Natural killer cell (primary cell): Measurements from ENCODE around the gene ARAP1. TPM values are rescaled to one million over a fixed set of nuclear protein-coding genes. Genes with fewer than 3 reads are reported as not detected.

Experiments
- ATAC-seq, 3 donors: fragments of 150-1000 bp in 2 of 3; fragments of 200-7000 bp in 1 of 3; cut with Tn5 transposase; 1 replicate in 1 of 3; 2 replicates in 2 of 3; pipeline ENCODE4 v1.10.0; 2021; ENCODE audit warnings: mild to moderate bottlenecking in 2 of 3, moderate library complexity in 2 of 3
- DNase-seq, 2 donors: peaks; one replicate each; pipeline versions ENCODE4 v3.0.0 to v3.0.0-alpha.2; 2013 to 2021; ENCODE audit warnings: mixed read lengths in 1 of 2
- H3K27ac ChIP-seq: one replicate; pipeline ENCODE4 v1.5.1; 2013; ENCODE audit warnings: mild to moderate bottlenecking, low read length
- H3K27me3 ChIP-seq: one replicate; pipeline ENCODE4 v1.6.1; 2013; ENCODE audit warnings: low read length; ENCODE audit not compliant: control insufficient read depth, insufficient read depth
- H3K36me3 ChIP-seq: one replicate; pipeline ENCODE4 v1.6.1; 2013; ENCODE audit warnings: low read length; ENCODE audit not compliant: control insufficient read depth, insufficient read depth
- H3K4me1 ChIP-seq: one replicate; pipeline ENCODE4 v1.6.1; 2013; ENCODE audit warnings: low read length; ENCODE audit not compliant: control insufficient read depth, insufficient read depth
- H3K4me3 ChIP-seq: one replicate; pipeline ENCODE4 v1.5.1; 2013; ENCODE audit warnings: low read length
- H3K9me3 ChIP-seq: one replicate; pipeline ENCODE4 v1.6.1; 2013; ENCODE audit warnings: low read length; ENCODE audit not compliant: control insufficient read depth, insufficient read depth
- H3K27ac Mint-ChIP-seq, 2 donors: one replicate each; pipeline ENCODE4 v1.8.0; 2022; ENCODE audit warnings: mild to moderate bottlenecking in 2 of 2, mixed read lengths in 2 of 2, moderate library complexity in 1 of 2
- H3K27me3 Mint-ChIP-seq, 2 donors: one replicate each; pipeline ENCODE4 v1.8.0; 2022; ENCODE audit warnings: low read depth in 2 of 2, mixed read lengths in 2 of 2
- H3K36me3 Mint-ChIP-seq: one replicate; pipeline ENCODE4 v1.8.0; 2022; ENCODE audit warnings: mixed read lengths
- H3K4me1 Mint-ChIP-seq, 2 donors: one replicate each; pipeline ENCODE4 v1.8.0; 2022; ENCODE audit warnings: mixed read lengths in 2 of 2
- H3K4me3 Mint-ChIP-seq: one replicate; pipeline ENCODE4 v1.8.0; 2022; ENCODE audit warnings: mild to moderate bottlenecking, moderate library complexity, mixed read lengths
- H3K9me3 Mint-ChIP-seq, 2 donors: one replicate each; pipeline ENCODE4 v1.8.0; 2022; ENCODE audit warnings: mixed read lengths in 2 of 2
- WGBS: methylation state at CpG from one replicate; pipeline ENCODE4 v1.1.7; 2013; ENCODE audit warnings: missing lambda C conversion rate; ENCODE audit not compliant: insufficient coverage; 5-methylcytosine and 5-hydroxymethylcytosine counted together
- intact Hi-C: fragments of 100-400 bp; cut with micrococcal nuclease; formaldehyde crosslinking; loops from one replicate; pipeline ENCODE4 v1.14.2; 2022
- total RNA-seq, 4 donors: library from RNA; stranded (reverse); fragments of 120-200 nt in 1 of 4; gene quantifications; one replicate each; pipeline versions ENCODE4 v1.2.3 to v1.2.4, GENCODE V29; 2013 to 2022
- TF ChIP-seq, protein P1 (sequence below): fragments of 200-600 bp; IDR thresholded peaks from one replicate; pipeline ENCODE4 v1.8.0; 2022; ENCODE audit warnings: antibody characterized with exemption

ARAP1 gene
- total RNA-seq, 3 donors from 2014 or later (not counting 1 experiment from before 2014, with no cell fraction given) = 293 to 327 (median 296) TPM

DNA sequence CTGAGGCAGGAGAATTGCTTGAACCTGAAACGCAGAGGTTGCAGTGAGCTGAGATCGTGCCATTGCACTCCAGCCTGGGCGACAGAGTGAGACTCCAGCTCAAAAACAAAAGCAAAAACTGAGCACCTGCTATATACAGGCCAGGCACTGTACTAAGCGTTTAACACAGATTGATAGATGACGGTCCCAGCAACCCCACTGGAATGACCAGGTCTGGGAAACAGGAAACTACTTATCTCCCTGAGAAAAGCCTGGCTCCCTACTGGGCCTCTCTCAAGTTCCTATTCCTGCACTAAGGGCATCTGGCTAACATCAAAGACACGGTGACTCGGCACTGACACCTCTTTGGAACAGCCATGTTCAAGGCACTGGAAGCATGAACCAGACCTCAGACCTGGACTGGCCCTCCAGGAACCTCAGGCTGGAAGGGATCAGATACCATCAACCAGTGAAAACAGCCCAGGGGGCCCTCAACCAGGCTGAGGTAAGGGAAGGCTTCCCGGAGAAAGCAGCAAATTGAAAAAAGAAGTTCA, 16.6 kb downstream of the ARAP1 start:
- TF ChIP-seq, protein P1, sequence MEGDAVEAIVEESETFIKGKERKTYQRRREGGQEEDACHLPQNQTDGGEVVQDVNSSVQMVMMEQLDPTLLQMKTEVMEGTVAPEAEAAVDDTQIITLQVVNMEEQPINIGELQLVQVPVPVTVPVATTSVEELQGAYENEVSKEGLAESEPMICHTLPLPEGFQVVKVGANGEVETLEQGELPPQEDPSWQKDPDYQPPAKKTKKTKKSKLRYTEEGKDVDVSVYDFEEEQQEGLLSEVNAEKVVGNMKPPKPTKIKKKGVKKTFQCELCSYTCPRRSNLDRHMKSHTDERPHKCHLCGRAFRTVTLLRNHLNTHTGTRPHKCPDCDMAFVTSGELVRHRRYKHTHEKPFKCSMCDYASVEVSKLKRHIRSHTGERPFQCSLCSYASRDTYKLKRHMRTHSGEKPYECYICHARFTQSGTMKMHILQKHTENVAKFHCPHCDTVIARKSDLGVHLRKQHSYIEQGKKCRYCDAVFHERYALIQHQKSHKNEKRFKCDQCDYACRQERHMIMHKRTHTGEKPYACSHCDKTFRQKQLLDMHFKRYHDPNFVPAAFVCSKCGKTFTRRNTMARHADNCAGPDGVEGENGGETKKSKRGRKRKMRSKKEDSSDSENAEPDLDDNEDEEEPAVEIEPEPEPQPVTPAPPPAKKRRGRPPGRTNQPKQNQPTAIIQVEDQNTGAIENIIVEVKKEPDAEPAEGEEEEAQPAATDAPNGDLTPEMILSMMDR = no peak
- no peaks in the 10 kb centered on the region for H3K27me3 Mint-ChIP-seq
- no peaks in the 10 kb centered on the region for H3K9me3 Mint-ChIP-seq
- peaks cover 22% of the 10 kb centered on the region for H3K36me3 ChIP-seq
- WGBS = 80% methylated on average over 8 of the region's 8 CpGs
- H3K4me3 ChIP-seq = no peak overlapping the region
- no peaks in the 10 kb centered on the region for H3K9me3 ChIP-seq
- no peak for DNase-seq
- ATAC-seq = no peak
- H3K4me1 ChIP-seq = peaks cover 81% of the 10 kb centered on the region
- H3K27ac ChIP-seq = peak overlapping the region; percentile 97
- peak overlapping the region; percentile 40 for H3K4me3 Mint-ChIP-seq
- intact Hi-C loops = loop anchor here (1.0 to 2.0 kb wide), 3 partner anchors 13 to 78 kb away; partner anchors contain the start of gene ARAP1
- H3K4me1 Mint-ChIP-seq = peaks cover 75 to 80% of the 10 kb centered on the region in 2 donors
- no peaks in the 10 kb centered on the region for H3K27me3 ChIP-seq
- H3K27ac Mint-ChIP-seq = peak overlapping the region; percentile 97 to 100
- peaks cover 12% of the 10 kb centered on the region for H3K36me3 Mint-ChIP-seq

DNA sequence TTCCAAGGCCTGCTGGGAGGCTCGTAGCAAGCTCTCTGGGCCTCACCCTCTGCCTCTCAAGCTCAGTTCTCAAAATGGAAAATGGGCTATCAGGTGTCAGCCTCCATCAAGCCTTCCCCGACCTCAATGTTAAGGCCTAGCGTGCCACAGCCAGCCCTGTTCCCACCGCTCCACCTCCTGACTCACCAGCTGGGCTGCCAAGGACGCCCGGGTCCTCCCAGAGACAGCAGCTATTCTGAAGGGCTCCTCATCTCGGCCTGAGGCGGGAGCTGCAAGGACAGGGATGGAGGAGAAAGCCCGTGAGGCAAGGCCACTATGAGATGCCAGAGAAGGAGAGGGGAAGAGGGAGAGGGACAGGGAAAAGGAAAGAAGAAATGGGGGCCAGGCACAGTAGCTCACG, 19.9 kb downstream of the ARAP1 start:
- H3K4me3 ChIP-seq = no peak overlapping the region
- H3K27me3 Mint-ChIP-seq = no peaks in the 10 kb centered on the region
- no peaks in the 10 kb centered on the region for H3K9me3 ChIP-seq
- ATAC-seq (no peak), DNase-seq (no peak)
- peak overlapping the region; percentile 97 to 100 for H3K27ac Mint-ChIP-seq
- peaks cover 22% of the 10 kb centered on the region for H3K36me3 Mint-ChIP-seq
- H3K4me1 ChIP-seq = peaks cover 65% of the 10 kb centered on the region
- H3K4me1 Mint-ChIP-seq = peaks cover 71 to 72% of the 10 kb centered on the region in 2 donors
- TF ChIP-seq, protein P1 = no peak
- no peaks in the 10 kb centered on the region for H3K27me3 ChIP-seq
- WGBS = 97% methylated on average over 10 of the region's 10 CpGs
- no peaks in the 10 kb centered on the region for H3K9me3 Mint-ChIP-seq
- no peak overlapping the region for H3K27ac ChIP-seq
- intact Hi-C loops = no loop called here
- peaks cover 28% of the 10 kb centered on the region for H3K36me3 ChIP-seq
- peak overlapping the region; percentile 52 for H3K4me3 Mint-ChIP-seq

DNA sequence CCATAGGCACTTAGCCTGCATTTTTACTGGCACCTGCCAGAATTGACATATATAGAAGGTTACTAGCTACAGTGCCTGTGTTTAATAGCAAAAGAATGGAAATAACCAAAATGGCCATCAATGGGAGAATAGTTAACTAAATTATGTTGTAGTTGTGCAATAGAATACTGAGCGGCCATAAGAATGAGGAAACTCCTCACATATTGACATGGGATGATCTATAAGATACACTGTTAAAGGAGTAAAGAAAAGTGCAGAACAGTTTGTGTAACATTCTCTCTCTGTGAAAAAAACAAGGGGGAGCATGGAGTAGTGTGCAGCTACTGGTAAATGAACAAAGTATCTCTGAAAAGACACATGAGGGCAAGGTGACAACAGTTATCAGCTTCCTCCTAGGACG, 21.5 kb downstream of the ARAP1 start:
- Histone ChIP-seq H3K27ac (no peak overlapping the region), H3K9me3 (no peaks in the 10 kb centered on the region), H3K36me3 (peaks cover 41% of the 10 kb centered on the region), H3K4me1 (peaks cover 57% of the 10 kb centered on the region), H3K4me3 (no peak overlapping the region), H3K27me3 (no peaks in the 10 kb centered on the region)
- no peak overlapping the region for H3K4me3 Mint-ChIP-seq
- intact Hi-C loops = no loop called here
- peaks cover 22% of the 10 kb centered on the region for H3K36me3 Mint-ChIP-seq
- H3K27me3 Mint-ChIP-seq = no peaks in the 10 kb centered on the region
- DNase-seq (no peak), ATAC-seq (no peak)
- WGBS = 60% methylated on average over 1 of the region's 2 CpGs
- H3K9me3 Mint-ChIP-seq = no peaks in the 10 kb centered on the region
- peaks cover 67 to 71% of the 10 kb centered on the region in 2 donors for H3K4me1 Mint-ChIP-seq
- TF ChIP-seq, protein P1 = no peak
- peak overlapping the region; percentile 97 to 100 for H3K27ac Mint-ChIP-seq

DNA sequence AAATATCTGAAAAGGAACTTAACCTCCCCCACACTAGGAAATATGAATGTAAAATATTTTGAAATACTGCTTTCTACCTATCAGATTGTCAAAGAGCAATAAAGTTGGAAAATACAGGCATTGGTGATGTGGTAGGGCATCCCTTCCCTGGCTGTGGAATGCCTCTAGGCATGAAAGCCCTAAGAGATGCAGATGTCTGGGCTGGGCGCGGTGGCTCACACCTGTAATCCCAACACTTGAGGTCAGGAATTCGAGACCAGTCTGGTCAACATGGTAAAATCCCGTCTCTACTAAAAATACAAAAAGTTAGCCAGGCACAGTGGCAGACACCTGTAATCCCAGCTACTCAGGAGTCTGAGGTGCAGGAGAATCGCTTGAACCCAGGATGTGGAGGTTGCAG, 22.0 kb downstream of the ARAP1 start:
- Mint-ChIP-seq H3K27me3 (no peaks in the 10 kb centered on the region), H3K36me3 (peaks cover 22% of the 10 kb centered on the region), H3K9me3 (no peaks in the 10 kb centered on the region), H3K27ac (peak overlapping the region; percentile 97 to 100), H3K4me1 (peaks cover 68 to 76% of the 10 kb centered on the region in 2 donors), H3K4me3 (no peak overlapping the region)
- Histone ChIP-seq H3K27me3 (no peaks in the 10 kb centered on the region), H3K36me3 (peaks cover 46% of the 10 kb centered on the region), H3K27ac (no peak overlapping the region), H3K9me3 (no peaks in the 10 kb centered on the region), H3K4me3 (no peak overlapping the region), H3K4me1 (peaks cover 57% of the 10 kb centered on the region)
- intact Hi-C loops = no loop called here
- ATAC-seq = no peak
- TF ChIP-seq, protein P1 = no peak
- no peak for DNase-seq
- WGBS = 97% methylated on average over 5 of the region's 5 CpGs
